Occipital lobe (tissue), 2 donors: ENCODE results near the gene ADGRG7. TPM values are rescaled to one million over a fixed set of nuclear protein-coding genes. Genes with fewer than 3 reads are reported as not detected.

Experiments used
- DNase-seq: peaks from one replicate; lab custom pipeline; 2025; lab: John Stamatoyannopoulos, UW
- total RNA-seq: library from RNA; depleted of rRNA; stranded (reverse); fragments of >200 nt; gene quantifications from one replicate; pipeline ENCODE4 v1.2.3, GENCODE V29; 2014

ADGRG7 gene
- total RNA-seq, 1 donor from 2014 or later, result not detected

GRCh38 chr3:100602506-100603444, 6.6 kb upstream of the ADGRG7 start:
- no peak for DNase-seq

GRCh38 chr3:100603469-100603868, 5.9 kb upstream of the ADGRG7 start:
- no peak for DNase-seq

GRCh38 chr3:100605358-100605757, 4.0 kb upstream of the ADGRG7 start:
- DNase-seq, result no peak

GRCh38 chr3:100606894-100607512, 2.4 kb upstream of the ADGRG7 start:
- no peak for DNase-seq

- no peak for DNase-seq
These were observed 562 bp downstream of the ADGRG7 start for GRCh38 chr3:100609963-100610362.

GRCh38 chr3:100611221-100611620, 1.8 kb downstream of the ADGRG7 start:
- DNase-seq, result no peak

GRCh38 chr3:100613721-100614390, 4.5 kb downstream of the ADGRG7 start:
- no peak for DNase-seq

- no peak for DNase-seq
These were observed 5.5 kb downstream of the ADGRG7 start for GRCh38 chr3:100614941-100615340.

- no peak for DNase-seq
These were observed 6.3 kb downstream of the ADGRG7 start for GRCh38 chr3:100615684-100616083.

- no peak for DNase-seq
These were observed 11.8 kb downstream of the ADGRG7 start for GRCh38 chr3:100621251-100621650.

GRCh38 chr3:100627491-100627890, 18.1 kb downstream of the ADGRG7 start:
- DNase-seq, result no peak

GRCh38 chr3:100629421-100630127, 20.2 kb downstream of the ADGRG7 start:
- no peak for DNase-seq

- no peak for DNase-seq
These were observed 21.3 kb downstream of the ADGRG7 start for GRCh38 chr3:100630664-100631063.

- DNase-seq, result no peak
These were observed 21.8 kb downstream of the ADGRG7 start for GRCh38 chr3:100631236-100631635.

GRCh38 chr3:100634493-100635272, 25.3 kb downstream of the ADGRG7 start:
- no peak for DNase-seq

GRCh38 chr3:100635273-100635701, 25.9 kb downstream of the ADGRG7 start:
- DNase-seq, result no peak

GRCh38 chr3:100637197-100637631, 27.8 kb downstream of the ADGRG7 start:
- no peak for DNase-seq

GRCh38 chr3:100640633-100641032, 31.2 kb downstream of the ADGRG7 start:
- DNase-seq, result no peak

- no peak for DNase-seq
These were observed 32.2 kb downstream of the ADGRG7 start for GRCh38 chr3:100641471-100642032.

- no peak for DNase-seq
These were observed 36.5 kb downstream of the ADGRG7 start for GRCh38 chr3:100645913-100646312.
